ELR (cell line): ENCODE measurements around the gene KISS1.

Experiments
- DNase-seq: peaks from one replicate; pipeline ENCODE4 v3.0.0-alpha.2; 2015; ENCODE audit warnings: low read depth

The KISS1 gene

DNA sequence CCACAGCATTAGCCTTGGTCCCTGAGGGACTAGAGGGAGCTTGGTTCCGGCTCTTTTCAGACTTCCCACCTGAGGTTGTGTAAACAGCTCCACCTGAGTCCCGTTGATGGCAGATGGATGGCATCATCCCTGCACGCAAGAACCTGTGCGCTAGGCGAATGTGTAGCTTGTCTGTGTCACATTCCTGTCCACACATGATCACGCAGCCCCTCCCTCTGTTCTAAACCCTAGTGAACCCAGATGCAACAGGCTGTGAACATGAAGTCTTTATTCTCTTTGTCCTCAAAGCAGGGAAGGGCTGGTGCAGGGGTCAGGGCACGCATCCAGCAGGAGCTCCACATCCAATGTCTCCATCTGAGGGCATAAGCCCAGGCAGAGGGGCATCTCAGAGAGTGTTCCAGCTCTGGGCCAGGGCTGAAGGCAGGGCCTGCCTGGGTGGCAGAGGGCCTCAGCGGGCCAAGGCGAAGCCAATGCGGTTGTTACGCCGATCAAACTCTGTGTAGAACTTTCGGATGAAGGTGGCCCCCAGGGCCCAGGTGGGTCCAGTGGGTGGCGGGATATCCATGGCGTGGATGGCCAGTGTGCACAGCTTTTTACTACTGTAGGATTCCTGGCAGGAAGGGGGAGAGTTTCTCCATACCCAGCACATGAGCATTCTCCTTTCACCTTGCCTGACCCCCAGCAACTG, 41.6 kb downstream of the KISS1 start:
- DNase-seq, result no peak

DNA sequence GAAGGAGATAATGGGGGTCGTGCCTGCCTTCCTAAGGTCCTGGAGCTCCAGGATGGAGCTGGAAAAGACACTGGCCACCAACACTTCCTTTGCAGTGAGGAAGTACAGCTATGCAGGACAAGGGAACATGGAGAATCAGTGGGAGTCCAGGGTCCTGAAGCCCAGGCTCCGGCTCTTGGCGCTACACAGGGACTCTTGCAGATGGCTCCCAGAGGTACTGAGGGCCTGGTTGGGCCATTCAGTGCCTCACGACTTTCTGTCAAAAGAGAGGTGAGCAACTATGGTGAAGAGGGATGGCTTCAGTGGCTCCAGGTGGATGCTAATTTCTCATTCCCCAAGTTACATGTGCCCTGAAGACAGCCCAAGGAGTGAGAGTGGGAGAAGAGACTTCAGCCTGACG, 42.6 kb downstream of the KISS1 start:
- no peak for DNase-seq

DNA sequence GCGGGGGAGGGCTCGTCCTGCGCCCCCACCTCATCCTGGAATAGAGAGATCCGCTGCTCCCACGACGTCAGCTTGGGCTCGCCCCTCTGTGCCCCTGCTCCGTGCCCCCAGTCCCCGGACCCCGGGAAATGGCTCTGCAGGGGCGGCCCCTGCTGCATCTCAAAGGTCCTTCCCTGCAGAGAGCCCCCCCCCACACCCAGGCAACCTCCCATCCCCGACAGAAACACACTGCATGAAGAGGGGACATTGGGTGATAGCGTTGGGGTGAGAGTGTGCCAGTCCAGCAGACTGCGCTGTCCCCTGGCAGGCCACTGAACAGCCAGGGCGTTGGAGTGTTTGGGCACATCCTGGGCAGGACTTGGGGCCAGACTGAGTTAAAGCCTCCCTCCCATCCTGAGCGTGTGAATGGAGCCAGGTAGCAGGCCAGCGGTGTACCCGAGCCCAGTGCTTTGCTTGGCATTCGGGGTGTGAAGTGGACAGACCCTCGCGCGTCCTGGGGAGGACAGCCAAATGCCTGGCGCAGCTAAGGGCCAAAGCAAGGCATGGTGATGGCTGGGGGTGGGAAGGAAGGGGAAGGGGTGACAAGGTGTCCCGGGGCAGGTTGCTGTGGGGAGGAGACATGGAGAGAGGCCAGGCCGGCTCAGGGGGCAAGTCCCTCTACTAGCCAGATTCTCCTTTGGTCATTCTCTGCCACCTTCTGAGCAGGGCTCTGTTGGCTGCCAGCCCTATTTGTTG, 43.8 kb downstream of the KISS1 start:
- no peak for DNase-seq

DNA sequence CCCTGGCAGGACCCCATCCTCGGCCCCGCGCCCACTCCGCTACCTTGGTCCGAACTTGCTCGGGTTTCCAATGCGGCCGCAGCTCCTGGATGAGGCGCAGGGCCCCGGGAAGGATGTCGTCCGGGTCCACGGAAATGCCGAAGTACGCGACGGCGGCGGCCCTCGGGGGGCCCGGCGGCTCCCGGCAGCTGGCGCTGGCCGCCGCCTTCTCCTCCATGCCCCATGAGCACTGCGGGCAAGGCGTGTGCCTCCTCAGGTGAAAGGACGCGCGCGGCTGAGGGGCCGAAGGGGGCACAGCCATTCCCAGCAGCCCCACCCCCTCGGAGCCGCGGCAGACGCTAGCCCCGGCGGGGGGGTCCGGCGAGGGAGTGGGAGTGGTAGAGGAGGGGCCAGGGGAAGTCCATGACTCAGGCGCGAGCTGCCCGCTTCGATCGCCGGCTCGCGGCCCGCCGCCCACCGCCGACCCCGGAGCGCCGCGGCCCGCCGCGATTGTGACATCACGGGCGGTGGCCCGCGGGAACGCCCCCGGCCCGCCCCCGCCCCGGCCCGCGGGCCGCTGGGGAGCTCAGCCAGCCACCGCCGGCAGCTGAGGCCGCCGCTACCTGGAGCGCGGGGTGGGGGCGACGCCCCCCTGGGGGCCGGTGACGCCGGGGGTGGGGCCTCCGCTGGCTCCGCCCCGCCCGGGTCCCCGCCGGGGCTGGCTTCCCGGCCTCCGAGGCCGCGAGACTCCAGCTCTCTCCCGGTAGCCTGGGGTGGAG, 44.6 kb downstream of the KISS1 start, which contains the start of gene ETNK2:
TSS of gene ETNK2 (minus strand) at position 493 of the 758 bp plus-strand sequence. CDS start at position 301, 192 bp downstream.
- peak; percentile 68 for DNase-seq

DNA sequence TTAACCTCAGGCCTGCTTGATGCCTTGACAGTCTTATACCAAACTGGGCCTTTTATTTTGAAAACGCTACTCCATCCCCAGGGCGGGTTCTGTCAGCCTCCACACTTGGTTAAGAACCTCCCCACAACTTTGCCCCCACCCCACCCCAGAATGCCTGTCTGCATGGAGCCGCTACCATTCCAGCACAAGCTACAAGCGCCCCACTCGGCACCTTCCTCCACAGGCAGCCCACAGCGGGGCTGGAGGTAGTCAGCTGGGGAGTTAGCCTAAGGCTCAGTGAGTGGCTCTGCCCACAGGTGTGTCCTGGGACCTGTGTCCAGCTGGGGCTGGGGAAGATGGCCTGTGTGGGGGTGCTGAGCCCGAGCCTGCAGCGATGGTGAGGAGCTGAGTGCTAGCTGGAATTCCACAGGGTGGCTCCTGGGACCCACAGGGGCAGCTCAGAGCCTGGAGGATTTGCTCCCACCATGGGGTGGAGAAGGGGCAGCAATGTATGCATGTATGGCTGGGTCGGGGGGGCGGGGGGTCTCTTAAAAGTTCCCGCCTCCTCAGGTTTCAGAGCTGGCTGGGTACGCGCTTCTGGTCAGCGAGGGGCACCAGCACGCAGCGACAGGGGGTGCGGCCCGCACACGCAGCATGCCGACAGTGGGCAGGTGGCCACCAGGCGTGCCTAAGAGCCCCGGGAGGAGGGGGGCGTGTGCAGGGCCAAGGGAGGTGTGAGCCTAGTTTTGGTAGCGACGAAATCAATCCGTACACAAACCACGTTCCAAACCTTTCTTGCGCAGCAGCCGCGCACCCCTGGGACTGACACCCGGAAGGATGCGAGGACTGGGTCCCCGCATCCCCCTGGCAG, 45.4 kb downstream of the KISS1 start:
- DNase-seq, result no peak

DNA sequence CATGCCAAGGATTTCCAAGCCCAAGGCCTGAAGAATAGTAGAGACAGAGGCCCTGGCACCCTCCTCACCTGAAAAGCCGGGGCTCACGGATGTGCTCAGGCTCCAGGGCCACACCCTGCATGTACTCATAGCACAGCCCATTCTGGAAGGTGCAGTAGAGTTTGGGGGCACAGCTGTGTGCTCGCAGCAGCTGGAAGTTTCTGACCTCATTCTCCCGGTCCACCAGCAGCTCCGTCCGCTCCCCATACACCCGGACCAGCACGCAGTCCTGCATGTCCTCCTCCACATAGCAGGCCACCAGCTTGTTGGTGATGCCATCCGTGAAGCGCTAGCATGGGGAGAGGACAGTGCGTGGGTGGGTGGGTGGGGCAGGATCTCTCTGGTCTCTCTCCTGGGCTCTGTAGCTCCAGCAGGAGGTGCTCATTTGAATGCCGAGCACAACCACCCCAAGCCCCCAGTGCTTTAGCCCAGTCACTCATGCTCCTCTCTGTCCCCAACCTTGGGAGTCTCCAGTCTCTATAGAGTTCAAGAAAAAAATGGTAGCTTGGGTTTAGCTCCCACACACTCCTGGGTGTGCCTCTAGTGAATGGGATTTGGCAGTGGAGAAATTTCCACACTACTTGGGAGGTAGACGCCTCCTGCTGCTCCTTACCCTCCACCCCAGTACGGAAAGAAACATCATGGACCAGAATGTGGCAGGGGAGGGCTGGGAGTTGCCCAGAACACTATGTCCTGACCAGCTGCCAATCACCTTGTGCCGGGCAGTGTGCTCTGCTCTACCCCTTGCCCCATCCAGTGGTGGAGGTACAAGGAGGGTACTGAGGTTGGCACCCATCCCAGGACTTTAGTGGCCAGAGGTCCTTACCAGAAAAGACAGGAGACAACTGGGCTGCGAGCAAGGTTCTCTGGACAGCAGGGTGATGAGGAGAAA, 46.4 kb downstream of the KISS1 start:
- no peak for DNase-seq

DNA sequence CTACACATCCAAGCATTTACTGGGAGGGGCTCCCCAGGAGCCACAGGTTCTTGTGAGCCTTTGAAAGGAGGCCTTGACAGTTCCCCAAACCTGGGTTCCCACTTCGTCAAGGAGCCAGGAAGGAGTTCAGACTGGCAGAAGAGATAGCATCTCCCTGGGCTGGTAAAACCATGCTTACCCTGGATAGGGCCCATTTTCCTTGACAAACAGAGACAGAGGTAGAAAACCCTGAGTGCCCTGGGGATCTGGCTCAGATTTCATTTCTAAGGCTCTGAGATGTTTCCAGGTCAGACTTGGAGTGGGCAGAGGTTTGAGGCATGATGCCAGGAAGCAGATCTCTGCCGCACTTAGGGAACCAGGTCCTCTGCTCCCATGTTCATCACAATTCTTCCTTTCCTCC, 47.2 kb downstream of the KISS1 start:
- DNase-seq, result no peak

DNA sequence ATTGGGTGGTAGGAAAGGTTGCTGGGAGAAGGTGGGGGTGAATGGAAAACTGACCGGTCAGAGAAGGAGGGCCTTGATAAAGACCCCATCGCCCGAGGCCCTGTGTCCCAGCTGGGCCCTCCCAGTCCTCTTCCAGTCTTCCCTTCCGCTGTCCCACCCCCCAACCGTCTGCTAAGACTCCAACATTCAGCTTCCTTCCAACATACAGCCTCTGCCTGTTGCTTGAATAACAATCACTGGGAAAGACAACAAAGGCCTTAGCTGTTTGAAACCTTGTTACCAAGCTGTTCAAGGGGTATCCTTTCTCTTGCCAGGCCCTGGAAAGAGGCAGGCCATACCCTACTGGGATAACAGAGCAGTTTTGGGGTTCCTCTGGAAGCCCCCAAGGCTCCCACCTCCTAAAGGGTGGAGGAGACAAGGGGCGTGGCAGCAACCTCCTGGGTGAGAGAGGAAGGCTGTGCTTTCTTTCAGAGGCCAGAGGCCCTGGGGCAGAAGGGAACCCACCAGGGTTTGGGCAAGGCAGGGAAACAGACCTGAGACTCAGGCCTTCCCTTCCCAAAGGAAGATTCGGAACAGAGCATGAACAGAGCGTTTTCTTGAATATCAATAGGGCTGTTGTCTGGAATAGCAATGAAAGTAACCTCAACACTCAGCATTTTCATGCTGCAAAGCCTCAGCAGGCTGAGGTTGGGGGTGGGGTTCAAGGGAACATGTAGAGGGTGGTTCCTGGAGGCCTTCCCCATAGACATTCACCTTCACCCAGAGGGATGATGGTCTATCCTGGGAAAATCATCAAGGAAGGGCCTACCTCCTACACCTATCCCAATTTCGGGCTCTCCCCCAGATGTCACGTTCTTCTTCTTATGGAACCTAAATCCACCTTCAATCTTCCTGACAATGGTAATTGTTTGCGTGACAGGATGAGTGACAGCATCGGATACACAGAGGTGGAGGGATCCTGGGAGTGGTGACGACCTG, 48.6 kb downstream of the KISS1 start:
- DNase-seq, result no peak

DNA sequence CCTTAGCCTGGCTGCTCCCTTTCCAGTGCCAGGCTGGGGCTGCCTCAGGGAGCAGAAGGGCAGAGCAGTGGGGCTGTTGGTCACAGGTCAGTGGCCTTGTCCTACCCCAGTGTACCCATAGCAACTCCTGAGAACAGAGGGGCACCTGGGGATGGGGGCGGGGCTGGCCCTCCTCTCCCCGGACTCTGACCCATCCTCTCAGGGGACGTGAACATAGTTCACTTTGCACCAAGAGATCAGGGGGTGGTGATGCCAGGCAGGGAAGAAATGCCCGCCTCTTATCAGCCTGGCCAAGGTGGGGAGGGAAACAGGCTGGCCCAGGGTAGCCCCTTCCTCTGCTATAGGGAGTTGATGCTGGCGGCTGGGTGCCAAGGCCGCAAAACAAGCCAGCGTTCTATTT, 49.3 kb downstream of the KISS1 start:
- no peak for DNase-seq

DNA sequence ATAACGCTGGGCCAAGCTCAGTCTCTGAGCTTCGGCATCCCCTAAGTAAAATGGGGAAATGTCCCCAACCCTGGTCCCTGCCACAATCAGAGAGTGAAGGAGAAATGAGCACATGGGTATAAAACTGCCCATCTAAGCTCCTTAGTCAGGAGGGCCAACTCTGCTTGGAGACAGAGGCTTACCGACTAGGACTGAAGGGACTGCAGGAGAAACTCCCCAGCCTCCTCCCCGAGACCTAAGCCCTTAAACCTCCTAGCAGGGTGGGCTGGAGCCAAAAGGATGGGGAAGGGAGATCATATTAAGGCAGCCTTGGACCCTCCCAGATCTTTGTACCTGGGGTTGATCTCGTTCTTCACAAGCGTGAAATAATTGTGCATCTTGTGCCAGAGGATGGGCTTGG, 50.0 kb downstream of the KISS1 start:
- no peak for DNase-seq

DNA sequence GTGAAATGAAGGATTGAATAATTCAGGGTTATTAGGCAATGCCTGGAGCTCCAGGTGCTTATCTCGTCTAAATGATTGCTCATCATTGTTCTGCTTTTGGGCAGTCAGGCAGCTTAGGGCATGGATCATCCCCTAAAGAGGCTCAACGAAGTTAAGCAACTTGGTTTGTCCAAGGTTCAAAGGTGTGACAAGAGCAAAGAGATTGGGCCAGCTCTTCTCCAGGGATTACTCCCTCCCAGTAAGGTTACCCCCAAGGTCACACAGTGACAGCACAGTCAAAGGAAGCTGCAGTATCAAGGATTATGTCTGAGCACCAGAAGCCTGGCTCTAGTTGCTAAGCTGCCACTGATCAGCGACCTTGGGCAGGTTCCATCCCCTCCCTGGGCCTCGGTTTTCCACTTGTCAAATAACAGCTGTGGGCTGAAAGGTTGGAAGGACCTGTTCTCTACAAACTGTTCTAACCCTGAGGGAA, 51.2 kb downstream of the KISS1 start:
- no peak for DNase-seq

DNA sequence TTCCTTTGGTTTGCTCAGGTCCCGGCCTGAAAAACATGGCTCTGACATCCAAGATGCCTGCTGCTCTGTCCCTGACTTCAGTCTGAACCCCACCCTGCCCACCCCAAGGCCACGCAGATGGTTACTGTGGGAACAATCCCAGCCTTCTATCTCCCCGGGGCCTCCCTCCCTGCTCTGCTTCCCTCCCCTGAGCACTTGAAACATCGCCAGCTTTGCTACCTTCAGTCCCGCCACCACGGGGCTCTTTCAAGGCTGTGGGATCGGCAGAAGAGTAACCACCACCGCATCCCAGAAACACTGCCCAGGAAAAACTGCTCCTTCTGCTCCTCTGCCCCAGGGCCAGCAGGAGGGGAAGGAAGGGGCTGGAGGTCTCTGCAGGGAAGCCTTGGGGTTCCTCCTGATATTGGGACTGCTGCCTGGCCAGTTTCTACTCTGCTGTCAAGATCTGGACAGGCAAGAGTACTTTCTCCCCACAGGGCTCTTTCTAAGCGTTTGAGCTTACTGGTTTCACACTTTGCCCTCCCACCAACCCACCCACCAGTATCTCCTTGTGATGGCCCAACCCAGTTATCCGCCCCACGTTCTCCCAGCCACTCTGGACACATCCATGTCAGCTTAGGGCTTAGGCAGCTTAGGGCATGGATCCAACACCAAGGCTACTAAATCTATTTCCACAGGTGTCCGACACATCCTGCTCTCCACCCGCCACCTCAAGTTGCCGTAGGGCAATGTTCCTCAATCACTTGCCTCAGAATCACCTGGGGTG, 52.8 kb downstream of the KISS1 start:
- DNase-seq, result no peak

DNA sequence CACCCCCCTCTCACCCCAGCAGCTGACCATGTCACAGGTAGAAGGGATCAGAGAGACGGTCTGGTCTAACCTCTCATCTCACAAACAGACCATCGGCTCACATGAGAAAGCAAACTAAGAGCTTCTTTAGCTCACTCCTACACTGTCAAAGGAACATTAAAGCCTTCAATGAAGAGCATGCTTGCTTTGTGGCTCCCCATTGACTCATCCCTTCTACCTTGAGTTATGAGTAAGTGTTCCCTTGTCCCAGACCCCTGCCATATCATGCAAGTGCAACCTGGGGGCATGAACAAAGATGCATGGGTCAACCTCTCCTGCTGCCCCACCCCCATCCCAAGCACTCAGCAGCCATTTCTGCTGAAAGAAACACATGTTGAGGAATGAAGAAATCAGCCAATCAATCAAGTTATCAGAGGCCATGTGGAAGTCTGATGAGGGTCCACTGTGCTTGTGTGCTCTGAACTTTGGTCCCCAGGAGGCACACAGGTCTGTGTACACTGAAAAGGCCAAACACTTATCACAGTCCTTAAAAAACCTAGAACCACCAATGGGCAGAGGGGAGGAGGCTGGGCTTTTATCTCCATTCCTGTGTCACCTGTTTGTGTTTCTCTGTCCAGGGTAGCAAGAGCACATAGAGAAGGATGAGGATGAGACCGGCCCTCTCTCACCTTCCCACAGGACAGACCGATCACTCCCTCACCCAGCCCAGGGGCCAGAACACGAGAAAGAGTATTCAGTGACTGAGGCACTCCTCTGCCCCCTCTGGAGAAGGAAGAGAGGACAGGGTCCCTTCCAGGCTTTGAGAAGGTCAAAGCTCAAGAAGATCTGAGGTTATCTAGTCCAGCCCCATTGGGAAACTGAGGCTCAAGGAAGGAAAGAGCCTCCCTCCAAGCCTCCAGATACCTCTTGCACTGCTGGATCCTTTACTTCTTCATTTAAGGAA, 54.0 kb downstream of the KISS1 start:
- no peak for DNase-seq

DNA sequence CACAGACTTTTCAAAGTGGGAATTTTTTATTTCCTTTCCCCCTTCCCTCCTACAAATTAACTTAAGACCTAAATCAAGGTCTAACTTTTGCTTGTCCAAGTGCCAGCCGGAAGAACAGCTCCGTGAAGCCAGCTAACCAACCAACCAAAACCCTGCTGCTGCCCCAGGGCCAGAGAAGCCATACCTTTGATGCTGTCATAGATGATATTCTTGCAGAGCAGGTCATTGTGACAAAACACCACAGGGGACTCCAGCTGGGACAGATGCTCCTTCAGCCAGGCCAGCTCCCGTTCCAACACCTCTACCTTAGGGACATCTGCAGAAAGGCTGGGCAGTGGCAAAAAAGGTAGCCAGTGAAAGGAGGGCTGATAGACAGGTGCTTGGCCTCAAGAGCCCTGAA, 55.2 kb downstream of the KISS1 start:
- DNase-seq, result no peak
